ENCODE data around the gene EME2. TPM values are rescaled to one million over a fixed set of nuclear protein-coding genes. Genes with fewer than 3 reads are reported as not detected.

EME2 gene
- total and polyA plus RNA-seq, 2 of the 13 experiments (the other 11 are each of a cell fraction or from before 2014, with no cell fraction given): 4.4 to 7.6 TPM

- TF ChIP-seq HNF1A (IDR thresholded peaks at IDR 0.05; ENCODE audit: low read depth) (0 out of 2 replicates have a peak, but pooled peaks have one; percentile 11), HNF1A (CRISPR knock-in tag; IDR thresholded peaks at IDR 0.05; ENCODE audit: borderline replicate concordance) (no peak), ELF1 (CRISPR knock-in tag; IDR thresholded peaks at IDR 0.05) (peak; percentile 85), ZBTB43 (CRISPR knock-in tag; conservative IDR thresholded peaks at IDR 0.05) (no peak), SKIL (CRISPR knock-in tag; IDR thresholded peaks at IDR 0.05; ENCODE audit: borderline replicate concordance) (0 out of 2 replicates have a peak, but pooled peaks have one; percentile 63), BORCS8-MEF2B (CRISPR knock-in tag; IDR thresholded peaks at IDR 0.05) (no peak), KDM6A (CRISPR knock-in tag; IDR thresholded peaks at IDR 0.05; ENCODE audit: low read depth) (no peak), ATF1 (CRISPR knock-in tag; IDR thresholded peaks at IDR 0.05) (peak; percentile 98), REL (CRISPR knock-in tag; conservative IDR thresholded peaks at IDR 0.05) (no peak), RBFOX2 (IDR thresholded peaks at IDR 0.05; ENCODE audit: low read depth, low read length) (peak; percentile 85), TIGD3 (CRISPR knock-in tag; IDR thresholded peaks at IDR 0.05; ENCODE audit: borderline replicate concordance) (no peak), REPIN1 (CRISPR knock-in tag; IDR thresholded peaks at IDR 0.05; ENCODE audit: borderline replicate concordance, low read depth) (peak; percentile 48; the same call in 1 of the 2 replicates), ELF3 (CRISPR knock-in tag; IDR thresholded peaks at IDR 0.05) (peak; percentile 28), MLLT10 (CRISPR knock-in tag; IDR thresholded peaks at IDR 0.05) (no peak), TOPORS (CRISPR knock-in tag; IDR thresholded peaks at IDR 0.05) (peak; percentile 7; the same call in 1 of the 2 replicates), TRAFD1 (CRISPR knock-in tag; IDR thresholded peaks at IDR 0.05; ENCODE audit: borderline replicate concordance) (no peak), FOXK2 (IDR thresholded peaks at IDR 0.05) (peak; percentile 56; the same call in 1 of the 2 replicates), POLR2A (IDR thresholded peaks at IDR 0.05; ENCODE audit: insufficient read depth in 1 of 2, low read depth in 2 of 2, low read length in 2 of 2) (peak; percentile 41 to 74; a peak in 3 of 4 replicates), GABPB1 (CRISPR knock-in tag; IDR thresholded peaks at IDR 0.05) (peak; percentile 97)
Observed at GRCh38 chr16:1782408-1783264, 10.0 kb downstream of the EME2 start, which contains the start of the genes NUBP2 and SPSB3 (continued).

All from HepG2 (cell line).